ENCODE results near the gene CCR6.
"Not testable (repeated sequence)": the region's sequence is repeated elsewhere in the genome, so short reads cannot be mapped to it uniquely, and the experiment has no call there.

CCR6 gene

DNA sequence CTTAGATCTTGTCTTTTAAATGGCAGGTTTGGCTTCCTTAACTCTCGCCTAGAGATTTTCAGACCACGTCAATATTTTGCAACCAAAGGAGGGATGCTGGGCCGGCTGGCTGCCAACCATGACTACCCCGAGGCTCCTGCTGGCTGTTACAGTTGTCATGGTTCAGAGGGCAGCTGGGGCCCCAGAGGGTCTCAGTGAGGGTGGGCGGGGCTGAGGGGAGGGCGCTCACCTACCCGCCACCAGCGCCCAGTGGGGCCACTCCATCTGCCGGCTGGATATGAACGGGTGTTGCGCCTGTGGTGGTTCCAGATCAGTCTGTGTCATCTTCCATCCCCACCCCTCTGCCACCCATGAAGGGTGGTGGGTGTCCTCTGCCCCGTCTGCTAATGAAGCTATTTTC is 22.6 kb downstream of the CCR6 start:
- no peak for DNase-seq

DNA sequence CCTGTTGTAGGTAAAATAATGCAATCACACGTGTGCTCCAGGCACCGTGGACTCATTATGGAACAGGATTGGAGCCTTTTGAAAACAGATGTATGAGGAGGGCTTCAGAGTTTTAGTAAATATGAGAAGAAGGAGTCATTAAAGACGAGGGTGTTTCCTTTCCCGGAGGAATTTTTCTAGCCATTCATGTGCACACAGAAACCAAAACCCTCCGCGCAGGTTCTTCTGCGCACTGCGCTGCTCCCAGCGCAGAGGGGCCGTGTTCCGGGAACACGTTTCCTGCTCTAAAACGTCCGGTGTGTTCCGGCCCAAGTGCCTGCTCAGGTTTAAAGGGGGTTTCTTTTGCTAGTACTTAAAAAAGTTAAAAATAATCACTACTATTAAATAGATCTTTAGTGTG is 23.2 kb downstream of the CCR6 start:
- DNase-seq, result no peak

DNA sequence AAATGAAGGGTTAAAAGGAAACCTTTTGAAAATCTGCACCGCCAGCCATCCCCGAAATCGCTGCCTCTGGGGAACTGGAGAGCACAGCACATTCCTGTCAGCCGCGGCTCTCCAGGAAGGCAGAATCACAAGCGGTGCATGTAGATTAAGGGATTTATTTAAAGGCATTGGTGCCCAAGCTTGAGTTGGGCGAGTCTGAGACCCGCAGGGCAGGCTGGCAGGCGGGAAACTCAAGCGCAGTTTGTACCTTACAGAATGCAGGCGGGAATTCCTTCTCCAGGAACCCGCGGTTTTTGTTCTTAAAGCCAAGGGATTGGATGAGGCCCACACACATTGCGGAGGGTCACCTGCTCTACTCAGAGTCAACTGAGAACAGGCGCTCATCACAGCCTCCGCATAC is 24.1 kb downstream of the CCR6 start:
- no peak for DNase-seq

DNA sequence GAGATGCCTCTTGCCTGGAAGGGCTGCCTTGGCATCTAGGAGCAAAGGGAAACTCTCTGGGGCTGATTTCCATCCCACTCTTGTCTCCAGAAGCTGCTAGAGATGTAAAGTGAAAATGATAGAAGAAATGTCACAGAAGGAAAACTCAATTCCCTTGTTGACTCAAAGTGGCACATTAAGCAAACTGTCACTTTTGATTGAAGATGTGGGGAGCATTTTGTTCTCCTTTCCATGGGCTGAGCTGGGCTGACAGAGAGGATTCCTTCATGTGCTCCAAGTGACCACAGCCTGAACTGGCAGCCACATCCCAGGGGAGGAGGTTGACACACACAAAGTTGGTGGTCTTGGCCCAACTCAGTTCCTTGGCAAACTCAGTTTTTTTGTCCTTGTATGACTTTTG is 25.1 kb downstream of the CCR6 start:
- DNase-seq, result no peak

DNA sequence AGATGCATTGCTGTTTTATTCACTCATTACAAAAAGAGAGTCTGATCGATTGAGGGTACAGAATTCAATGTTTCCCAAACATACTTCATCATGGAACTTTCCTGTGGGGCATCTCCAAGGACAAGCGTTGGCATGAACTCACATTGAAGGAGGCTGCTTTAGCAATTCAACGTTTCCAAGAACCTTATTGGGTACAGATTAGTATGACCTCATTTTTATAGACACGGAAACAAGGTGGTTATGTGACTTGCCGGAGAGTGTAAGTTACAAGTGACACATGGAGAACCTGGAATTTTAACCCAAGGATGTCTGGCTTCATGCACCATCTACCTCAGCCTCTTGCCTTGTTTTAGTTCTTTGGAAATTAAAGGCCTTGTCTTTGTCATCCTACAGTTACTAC is 26.1 kb downstream of the CCR6 start:
- no peak for DNase-seq

DNA sequence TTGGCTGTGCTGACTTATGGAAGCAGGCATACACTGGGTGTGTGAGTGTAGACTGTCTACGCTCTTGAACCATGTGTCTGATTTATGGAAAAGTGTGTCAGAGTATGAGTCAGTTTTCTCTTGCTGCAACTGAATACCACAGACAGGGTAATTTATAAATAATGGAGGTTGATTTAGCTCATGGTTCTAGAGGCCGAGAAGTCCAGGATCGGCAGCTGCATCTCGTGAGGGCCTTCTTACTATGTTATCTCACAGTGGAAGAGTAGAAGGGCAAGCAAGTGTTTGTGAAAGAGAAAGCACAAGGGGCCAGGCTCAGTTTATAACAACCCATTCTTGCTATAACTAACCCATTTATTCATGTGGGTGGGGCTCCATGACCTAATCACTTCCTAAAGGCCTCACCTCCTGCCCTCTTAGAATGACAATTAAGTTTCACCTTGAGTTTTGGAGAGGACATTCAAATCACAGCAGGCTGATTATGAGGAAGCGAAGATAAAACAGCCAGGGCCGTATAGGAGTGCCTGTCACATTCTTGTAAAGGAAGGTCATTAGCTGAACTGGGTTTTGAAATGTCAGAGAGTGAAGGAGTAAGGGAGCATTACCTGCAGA is 28.1 kb downstream of the CCR6 start:
- DNase-seq, result no peak

DNA sequence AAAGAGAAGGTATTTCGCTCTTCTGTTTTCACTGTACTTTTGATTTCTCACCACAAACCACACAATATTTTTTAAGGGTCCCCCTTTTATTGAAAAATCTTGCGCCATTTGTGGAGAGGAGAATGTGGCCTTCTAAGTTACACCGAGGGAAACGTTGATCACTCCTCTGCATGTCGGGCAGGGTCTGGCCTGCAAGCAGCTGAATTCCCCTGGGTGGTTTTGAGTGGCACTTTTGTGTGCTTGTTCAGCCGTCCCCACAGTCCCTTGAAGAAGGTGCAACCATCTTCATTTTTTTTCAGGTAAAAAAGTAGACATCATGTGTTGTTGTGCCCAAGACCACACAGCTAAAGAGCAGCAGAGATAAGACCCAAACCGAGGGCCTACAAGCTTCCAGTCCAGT is 28.8 kb downstream of the CCR6 start:
- no peak for DNase-seq

DNA sequence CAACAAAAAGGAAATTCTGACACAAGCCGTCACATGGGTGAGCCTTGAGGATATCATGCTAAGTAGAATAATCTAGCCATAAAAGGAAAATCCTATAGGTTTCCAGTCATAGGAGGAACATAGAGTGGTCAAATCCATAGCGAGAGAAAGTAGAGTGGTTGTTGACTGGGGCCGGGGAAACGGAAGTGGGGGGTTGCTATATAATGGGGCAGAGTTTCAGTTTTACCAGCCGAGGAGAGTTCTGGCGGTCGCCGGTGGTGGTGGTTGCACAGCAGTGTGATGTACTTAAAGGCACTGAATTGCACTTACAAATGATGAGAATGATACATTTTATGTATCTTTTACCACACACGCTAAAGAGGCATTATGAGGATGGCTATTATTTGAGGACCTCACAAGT is 30.0 kb downstream of the CCR6 start:
- DNase-seq, result no peak

DNA sequence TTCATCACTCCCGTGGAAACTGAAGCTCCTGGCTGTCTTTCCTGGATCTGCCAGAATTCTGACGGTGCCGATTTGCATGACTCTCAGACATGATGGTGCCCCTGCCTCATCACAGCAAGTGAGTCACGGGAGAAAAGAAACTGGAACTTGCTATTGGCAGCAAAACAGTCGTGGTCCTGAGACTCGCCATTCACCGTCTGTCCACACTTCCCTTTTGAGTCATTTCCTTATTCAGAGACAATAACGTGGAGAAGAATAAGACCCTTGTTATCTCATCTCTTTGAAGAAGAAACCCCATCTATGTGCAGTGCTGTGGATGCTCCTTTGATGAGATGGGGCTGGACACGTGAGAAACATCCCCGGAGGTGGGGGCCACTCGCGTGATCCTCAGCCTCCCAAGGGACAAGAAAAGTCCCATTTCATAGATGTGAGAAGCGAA is 30.6 kb downstream of the CCR6 start:
- no peak for DNase-seq

DNA sequence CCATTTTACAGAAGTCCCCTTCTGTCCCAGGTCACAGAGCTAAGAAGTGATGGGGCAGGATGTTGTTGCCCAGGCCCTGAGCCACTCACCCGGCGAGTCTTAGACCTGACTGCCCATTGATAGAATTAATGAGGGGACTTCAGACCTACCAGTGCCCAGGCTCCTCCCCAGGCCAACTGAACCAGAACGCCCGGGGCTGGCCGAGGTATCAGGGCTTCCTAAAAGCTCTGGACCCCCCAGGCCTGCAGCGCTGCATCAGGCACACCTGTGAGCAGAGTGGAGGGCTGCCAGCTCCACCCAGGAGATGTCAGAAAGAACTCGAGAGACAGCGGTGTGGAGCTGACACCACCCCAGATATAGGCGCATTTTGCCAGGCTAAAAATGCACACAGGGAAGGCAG is 31.4 kb downstream of the CCR6 start:
- DNase-seq, result no peak

DNA sequence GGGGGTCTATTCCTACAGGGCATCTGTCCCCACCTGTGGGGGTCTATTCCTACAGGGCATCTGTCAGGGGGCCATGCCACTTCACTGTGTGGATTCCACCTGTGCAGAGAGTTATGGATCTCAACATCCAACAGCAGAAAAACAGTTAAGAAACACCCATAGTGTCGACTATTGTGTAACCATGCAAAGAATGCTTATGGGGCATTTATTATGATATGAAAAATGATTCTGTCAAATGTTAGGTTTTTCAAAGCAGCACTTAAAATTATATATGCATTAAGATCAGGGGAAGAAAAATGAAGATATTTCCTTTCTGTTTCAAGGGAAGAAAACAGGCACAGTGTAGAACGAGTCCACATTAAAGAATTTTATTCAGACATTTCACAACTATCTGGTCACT is 32.0 kb downstream of the CCR6 start:
- no peak for DNase-seq

DNA sequence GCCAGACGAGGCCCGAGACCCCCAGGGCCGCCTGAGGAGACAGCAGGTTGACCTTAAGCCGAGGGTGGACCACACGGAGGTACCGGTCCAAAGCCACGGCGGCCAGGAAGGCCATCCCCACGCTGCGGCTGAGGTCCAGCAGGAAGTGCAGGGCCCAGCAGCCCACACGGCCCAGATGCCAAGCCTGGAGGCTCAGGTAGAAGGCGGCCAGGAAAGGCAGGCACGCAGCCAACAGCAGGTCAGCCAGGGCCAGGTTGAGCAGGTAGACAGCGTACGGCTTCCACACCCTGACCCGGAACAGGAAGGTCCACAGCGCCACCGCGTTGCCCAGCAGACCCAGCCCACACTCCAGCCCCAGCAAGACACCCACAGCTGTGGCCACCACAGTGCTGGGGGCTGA is 34.5 kb downstream of the CCR6 start:
- no peak for DNase-seq

DNA sequence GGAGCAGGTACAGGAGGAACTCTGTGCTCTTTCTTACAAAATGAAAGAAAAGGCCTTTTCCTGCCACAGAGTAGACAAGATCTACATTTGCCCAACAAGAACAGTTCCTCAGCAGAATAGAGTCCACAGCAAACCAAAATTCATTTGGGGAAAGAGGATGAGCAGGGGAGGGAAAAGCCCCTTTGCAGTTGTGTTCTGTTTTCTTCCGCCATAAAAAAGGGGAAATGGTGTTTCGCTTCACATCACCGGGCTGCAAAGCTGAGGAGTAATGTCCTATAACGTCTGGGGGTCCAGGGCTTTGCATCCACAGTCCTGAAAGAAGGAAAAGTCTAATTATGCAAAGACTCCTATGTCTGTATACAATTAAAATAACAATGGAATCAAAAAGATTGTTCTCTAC is 35.0 kb downstream of the CCR6 start, which contains the start of gene GPR31:
TSS of gene GPR31 (minus strand) at position 118 of the 400 bp plus-strand sequence. CDS start 149 bp downstream, outside the sequence.
- no peak for DNase-seq

DNA sequence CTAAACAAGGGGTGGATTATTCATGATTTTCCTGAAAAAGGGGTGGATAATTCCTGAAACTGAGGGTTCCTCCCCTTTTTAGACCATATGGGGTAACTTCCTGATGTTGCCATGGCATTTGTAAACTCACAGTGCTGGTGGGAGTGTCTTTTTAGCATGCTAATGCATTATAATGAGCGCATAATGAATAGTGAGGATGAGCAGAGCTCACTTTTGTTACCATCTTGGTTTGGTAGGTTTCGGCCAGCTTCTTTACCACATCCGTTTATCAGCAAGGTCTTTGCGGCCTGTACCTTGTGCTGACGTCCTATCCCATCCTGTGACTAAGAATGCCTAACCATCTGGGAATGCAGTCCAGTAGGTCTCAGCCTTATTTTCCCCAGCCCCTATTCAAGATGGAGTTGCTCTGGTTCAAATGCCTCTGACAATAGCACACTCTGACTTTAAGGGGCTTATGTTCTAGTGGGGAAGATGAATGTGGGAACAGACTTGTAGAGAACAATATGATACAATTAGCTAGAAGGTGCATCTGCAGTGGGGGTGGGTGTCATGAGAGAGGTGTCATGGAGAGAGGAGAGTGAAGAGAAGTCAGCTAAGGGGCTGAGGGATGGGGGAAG is 39.1 kb downstream of the CCR6 start:
- DNase-seq, result no peak

DNA sequence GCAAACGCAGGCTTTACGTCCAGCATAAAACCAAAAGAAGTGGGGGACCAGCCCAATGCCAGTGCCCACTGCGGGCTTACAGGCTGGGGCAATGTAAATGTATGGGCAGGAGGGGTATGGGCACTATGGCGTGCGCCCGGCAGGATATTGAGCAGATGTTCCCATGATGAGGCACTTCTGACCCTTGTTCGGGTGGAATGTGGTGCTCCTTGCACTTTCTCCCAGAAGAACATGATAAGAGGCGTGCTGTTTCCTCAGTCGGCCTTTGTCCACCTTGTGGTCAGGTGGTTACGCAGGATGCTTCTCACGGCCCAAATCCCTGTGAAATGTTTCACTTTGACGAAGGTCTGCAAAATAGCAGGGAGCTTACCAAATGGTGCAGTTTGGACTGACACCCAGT is 39.7 kb downstream of the CCR6 start:
- no peak for DNase-seq

DNA sequence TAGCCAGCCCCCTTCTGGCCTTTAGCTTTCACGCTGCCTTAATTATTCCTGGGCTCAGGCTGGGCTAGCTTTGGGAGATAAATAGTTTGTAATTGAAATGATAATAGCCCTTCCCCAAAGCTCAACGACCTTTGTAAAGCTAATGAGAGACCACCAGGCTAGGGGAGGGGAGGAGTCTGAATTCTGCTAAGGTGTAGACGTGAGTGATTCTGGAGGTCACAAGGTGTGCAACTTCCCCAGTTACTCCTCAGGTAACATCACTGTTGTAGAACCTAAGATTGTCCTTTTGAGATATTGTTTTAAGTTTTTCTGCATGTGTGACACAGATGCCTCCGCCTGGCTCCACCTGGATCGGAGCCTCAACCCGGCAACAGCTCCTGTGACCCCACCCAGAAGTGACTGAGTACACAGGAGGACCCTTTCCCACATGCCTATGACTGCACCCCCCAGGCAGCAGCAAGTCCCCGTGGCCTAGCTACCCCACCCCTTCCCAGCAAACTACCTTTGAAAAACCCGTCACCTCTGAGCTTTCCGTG is 40.6 kb downstream of the CCR6 start:
- DNase-seq, result no peak

DNA sequence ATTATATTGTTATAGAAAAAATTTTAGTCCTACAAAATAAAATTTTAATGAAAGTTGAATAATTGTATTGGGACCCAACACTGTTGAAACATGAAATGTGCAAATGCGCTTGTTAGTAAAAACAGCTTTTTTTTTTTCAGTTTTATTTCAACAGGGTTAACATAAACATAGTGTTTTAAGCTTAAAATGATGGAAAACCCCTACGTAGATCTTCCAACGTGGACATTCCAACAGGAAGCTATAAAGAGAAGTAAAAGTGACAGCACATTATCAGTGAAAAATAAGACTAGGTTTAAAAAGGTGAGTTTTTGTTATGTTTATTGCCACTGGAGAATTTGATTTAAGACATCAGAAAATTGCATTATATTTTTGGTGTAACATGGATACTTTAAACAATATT is 41.4 kb downstream of the CCR6 start:
- DNase-seq, result no peak

DNA sequence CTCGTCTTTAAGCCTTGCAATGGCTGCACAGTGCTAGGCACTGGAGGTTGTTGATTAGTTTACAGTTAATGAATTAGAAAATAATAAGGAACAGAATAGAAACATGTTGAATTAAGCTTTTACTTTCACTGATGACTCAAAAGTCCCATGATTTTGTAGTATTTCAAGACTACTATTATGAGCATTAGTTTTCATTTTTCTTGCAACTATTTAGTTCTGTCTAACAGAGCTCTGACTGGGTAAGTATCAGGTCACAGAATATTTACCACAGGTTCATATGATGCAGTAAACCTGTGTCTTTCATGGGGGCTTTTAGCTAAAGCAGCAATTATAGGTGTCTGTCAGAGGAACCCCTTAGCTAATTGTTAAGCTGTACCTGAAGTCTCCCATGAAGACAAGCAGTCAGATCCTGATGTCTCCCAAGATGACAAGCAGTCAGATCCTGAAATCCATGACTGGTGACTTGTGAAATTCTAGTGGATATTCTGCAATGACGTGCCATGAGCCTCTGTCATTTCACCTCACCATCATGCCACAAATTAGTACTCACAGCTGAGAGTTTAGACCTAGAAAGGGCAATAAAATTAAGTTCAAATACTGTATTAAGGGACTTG is 43.1 kb downstream of the CCR6 start:
- no peak for DNase-seq

DNA sequence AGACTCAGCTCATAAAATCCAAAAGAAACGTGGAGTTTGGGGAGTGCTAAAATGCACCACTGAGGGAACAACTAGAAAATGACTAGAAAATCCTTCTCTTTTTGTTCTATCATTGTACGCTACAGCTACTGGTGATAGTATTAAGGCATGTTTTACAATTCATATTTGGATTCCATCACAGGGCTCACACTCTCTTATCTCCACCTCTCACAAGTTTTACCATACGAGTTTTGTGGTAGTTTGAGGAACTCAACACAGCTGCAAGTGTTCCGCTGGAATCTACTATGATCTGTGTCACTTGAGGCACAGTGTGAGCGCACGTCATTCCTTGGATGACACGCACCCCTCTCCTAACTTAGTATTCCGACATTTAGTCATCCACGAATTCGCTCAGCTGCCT is 44.8 kb downstream of the CCR6 start:
- not testable (repeated sequence) for DNase-seq

DNA sequence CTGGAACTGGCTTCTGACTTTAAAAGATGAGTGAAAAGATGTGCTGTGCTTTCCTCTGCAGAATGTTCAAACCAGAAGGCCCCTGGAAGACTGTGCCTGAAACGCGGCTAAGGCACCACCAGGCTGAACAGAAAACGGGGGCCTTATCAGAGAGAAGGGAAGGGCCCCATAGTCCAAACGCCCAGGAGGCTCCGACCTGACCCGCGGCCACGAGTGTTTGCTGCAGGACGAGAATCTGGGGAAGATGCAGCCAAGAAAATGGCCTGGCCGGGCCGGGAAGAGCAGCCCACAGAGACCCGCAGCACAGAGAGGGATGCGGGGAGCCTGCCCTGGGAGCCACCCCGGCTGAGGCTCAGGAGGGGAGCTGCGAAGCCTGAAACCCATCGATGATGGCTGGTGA is 45.4 kb downstream of the CCR6 start:
- DNase-seq, result not testable (repeated sequence)

DNA sequence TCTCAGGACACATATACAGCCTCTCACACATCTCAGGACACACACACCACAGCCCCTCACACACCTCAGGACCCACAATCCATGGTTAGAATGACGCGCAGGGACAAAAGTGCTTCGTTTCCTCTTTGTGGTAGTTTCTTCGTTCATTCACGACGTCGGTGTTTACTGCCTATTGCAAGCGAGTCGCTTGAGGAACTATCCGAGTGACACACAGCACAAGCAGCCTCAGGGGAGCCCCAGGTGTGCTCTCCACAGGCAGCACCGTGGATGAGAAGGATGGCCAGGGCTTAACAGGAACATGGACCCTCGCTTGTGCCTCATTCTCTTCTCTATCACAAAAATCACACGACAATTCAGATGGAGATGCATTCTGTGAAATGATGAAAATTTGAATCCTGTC is 47.0 kb downstream of the CCR6 start:
- DNase-seq, result not testable (repeated sequence)

DNA sequence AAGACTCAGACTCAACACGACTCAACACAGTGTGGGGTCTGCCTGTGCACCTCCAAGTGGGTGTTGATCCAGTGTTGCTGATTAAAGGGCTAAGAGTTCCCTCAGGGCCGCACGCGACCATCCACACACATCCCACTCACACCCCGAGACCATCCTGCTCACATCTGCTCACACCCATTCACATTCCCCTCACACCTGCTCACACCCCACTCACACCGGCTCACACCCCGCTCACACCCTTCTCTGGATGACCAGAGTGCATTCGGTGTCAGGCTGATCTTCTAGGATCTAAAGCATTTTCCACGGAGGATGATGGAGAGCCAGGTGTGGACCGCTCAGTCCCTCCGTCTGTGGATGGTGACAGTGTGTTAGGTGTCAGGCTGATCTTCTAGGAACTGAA is 48.4 kb downstream of the CCR6 start:
- DNase-seq, result not testable (repeated sequence)

DNA sequence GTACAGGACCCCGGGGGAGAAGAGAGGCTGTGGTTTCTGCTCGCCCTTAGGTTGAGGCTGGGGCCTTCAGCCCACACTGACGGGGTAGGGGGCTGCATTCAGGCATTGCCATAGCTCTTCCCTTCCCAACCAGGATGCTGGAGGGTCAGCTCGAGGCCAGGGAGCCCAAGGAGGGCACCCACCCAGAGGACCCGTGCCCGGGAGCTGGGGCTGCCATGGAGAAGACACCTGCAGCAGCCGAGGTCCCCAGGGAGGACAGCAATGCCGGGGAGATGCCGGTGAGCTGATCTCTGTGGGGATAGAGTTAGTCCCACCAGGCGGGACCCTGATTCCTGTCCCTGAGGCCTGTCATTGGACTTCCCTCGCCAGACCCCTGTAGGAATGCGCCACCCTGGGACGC is 49.1 kb downstream of the CCR6 start:
- DNase-seq, result not testable (repeated sequence)

DNA sequence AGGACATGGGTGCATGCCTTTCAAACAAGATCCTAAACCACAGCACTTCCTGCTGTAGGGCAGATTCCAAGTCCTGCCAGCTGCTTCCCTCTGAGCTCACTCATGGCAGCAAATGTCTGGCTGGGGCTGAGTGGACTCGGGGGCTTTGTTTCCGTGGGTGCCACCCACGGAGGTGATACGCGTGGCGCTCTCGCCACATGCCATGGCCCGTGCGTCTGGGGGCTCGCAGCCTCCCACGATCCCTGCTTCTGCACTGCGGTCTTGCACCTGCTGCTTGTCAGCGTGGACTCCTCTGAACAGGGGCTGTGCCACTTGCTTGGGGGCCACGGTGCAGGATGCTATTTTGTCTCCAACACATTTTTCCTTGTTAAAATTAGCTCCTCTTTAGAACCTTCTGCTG is 54.4 kb downstream of the CCR6 start:
- DNase-seq, result not testable (repeated sequence)

Measured in NCI-H1930 (cell line).